ENCODE measurements around the gene NOCT.
A peak's percentile ranks its signal among the peaks of the same experiment; 100 is the strongest.
"Not testable (repeated sequence)": the region's sequence is repeated elsewhere in the genome, so short reads cannot be mapped to it uniquely, and the experiment has no call there.

NOCT gene

DNA sequence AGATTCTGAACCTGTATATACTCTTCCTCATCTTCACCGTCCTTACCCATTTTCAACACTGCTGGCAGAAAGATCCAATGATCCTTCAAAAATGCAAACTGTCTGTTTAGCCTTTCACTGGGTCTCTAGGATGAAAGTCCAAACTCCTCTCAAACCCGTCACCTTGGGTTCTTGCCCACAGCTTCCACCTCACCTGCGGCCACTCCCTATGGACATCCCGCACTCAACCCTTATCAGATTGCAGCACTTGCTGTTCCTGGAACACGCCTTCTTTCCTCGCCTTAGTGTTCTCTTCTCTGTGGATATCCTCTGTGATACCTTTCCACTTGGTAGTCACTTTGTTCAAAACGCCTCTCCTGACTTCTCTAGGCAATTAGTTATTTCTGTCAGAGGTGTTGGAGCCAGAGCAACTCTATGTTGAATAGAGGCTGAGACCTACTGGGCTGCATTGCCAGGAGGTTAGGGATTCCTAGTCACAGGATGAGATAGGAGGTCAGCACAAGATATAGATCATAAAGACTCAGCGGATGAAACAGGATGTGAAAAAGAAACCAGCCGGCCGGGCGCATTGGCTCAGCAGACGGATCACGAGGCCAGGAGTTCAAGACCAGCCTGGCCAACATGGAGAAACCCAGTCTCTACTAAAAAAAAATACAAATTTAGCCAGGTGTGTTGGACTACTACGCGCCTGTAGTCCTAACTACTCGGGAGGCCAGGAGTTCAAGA, 4.2 kb upstream of the NOCT start:
- no peak for DNase-seq

DNA sequence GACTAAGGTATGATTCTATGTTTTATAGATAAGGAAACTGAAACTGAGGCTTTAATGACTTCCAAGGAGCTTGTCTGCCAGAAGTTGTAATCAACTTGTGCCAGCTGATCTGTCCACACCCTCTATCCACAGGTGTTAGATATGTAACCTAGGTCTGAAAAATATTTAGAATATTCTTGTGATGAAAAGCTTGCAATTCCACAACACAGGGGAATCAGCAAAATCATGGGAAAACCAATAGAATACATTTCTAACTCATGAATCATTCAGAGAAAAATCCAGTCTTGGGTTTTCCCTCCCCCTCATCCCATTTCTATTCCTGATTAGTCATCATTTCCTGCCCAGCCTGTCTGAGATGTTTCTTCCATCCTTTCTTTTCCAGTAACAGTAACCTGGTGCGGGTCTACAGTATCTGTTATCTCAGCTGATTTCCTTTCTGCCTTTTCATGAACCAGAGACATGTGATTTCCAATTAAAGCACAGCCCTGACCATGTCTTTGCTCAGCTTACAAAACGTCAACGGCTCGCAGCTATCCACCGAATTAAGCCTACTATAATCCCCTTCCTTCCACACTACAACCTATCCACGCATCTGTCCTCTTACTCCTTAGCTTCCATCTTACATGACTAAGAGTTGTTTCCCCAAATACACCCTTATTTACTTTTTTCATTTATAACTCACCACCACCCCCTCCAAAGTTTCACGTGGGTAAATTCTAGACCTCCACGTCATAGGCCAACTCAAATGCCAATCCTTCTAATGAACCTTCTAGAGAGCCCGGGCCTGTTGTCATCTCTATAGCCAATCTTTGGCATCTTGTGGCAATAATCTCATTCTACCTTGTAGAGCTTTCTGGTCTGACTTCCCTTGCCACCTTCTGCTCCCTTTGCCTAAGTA, 961 bp upstream of the NOCT start:
- no peak for DNase-seq

DNA sequence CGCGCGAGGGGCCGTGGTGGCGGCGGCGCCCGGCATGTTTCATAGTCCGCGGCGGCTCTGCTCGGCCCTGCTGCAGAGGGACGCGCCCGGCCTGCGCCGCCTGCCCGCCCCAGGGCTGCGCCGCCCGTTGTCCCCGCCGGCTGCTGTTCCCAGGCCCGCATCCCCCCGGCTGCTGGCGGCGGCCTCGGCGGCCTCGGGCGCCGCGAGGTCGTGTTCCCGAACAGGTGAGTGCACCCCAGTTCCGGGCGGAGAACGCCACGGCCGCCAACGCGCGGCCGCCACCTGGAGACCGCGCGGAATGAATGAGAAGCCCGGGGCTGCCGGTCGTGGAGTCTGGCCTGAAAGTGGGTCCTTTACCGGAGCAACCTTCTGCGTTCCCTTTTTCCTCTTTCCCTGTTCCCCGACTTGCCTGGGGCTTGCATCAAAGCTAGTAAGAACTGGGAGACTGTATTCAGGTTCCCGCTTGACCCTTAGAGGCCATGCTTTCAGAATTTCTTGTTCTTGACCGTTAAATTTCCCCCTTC, 429 bp downstream of the NOCT start:
- peak in 1 of 2 experiments; percentile 42 for DNase-seq

DNA sequence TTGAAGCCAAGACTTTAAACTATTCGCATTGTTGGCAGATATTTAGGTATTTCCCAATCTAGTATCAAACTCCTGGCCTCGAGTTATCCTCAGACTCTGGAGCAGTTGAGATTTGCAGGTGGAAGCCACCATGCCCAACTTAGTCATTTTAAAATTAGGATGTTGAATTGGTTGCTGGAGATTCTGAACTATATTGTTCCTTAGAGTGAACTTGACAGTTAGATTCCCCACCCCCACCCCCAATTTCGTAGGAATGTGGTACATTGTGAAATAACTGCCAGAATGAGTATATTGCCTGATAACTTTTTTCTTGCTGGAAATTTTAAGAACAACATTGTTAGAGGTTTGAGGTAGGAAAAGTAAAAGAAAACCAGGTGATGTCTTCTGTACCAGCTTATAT, 2.3 kb downstream of the NOCT start:
- DNase-seq, result no peak

DNA sequence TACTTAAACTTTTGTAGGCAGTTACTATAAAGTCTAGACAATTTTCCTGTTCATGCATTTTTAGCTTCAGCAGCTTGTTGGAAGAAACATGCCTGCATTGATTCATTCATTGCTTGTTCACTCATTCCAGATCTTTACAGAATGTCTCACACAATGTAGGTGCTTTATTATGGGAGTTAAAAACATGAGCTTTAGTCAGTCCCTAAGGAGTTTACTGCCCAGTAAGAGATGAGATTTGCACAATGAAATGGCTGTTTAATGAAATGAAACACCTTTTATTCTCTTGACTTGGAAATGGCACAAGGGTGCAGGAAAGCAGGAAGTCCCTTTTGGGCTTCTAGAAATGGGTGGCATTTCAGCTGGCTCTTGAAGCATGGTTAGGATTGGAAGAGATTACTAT, 2.9 kb downstream of the NOCT start:
- DNase-seq, result no peak

DNA sequence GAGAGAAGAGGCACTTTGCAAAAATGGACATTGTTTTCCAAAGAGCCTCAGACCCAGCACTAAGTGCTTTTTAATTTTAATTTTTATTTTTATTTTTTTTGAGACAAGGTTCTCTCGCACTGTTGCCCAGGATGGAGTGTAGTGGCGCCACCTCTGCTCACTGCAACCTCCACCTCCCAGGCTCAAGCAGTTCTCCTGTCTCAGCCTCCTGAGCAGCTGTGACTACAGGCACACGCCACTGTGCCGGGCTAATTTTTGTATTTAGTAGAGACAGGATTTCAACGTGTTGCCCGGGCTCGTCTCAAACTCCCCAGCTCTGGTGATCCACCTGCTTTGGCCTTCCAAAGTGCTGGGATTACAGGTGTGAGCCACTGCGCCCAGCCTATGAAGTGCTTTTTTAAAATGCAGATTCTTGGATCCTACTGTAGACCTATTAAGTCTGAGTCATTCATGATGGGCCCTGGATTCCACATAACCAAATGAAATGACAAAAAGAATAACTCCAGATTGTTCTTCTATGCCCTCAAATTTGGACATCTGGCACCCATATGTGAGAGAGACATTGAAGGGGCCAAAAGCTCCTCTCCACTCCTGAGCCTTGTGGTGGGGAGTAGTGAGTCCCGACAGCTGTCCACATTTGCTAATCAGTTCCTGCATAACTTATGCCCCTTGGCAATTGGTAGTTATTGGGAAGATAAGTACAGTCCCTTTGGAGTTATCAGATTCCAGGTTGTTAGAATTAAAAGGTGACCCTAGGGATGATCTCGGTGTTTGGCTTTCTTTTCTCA, 3.6 kb downstream of the NOCT start:
- peak in 1 of 2 experiments; percentile 65 for DNase-seq

DNA sequence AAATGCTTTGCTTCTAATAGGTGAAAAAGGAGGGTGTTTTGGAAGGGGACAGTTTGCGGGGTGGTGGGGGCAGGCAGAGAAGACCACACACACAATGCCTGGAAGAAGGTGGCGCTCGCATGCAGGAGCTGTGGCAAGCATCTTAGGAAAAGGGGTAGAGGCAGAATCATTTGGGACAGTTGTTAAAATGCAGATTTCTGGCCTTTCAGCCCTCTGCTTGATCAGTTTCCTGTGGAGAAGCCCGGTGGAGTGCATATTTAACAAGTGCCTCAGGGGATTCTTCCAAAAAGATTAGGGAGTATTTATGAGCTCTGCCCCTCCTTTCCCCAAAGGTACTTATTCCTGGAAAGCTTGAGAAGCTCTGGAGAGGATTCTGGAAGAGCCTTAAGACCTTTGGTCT, 4.8 kb downstream of the NOCT start:
- DNase-seq, result no peak

DNA sequence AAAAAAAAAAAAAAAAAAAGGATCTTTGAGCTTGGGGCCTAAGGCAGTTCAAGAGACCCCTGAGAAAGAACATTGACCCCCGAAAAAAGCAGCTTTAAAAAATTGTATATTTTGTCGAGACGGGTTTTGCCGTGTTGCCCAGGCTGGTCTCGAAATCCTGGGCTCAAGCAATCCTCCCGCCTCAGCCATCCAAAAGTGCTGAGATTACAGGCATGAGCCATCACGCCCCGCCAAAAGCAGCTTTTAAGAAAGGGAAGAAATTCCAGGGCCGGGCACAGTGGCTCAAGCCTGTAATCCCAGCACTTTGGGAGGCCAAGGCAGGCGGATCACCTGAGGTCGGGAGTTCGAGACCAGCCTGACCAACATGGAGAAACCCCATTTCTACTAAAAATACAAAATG, 5.5 kb downstream of the NOCT start:
- not testable (repeated sequence) for DNase-seq

DNA sequence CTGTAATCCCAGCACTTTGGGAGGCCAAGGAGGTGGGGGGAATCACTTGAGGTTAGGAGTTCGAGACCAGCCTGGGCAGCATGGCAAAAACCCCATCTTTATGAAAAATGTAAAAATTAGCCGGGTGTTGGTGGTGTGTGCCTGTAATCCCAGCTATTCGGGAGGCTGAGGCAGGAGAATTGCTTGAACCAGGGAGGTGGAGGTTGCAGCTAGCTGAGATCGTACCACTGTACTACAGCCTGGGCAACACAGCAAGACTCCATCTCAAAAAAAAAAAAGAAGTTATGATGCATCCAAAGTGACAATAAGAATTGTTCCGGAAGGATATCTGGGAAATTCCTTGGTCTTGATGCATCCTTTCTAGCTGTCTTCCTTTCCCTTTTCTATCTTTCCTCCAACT, 7.3 kb downstream of the NOCT start:
- no peak for DNase-seq

DNA sequence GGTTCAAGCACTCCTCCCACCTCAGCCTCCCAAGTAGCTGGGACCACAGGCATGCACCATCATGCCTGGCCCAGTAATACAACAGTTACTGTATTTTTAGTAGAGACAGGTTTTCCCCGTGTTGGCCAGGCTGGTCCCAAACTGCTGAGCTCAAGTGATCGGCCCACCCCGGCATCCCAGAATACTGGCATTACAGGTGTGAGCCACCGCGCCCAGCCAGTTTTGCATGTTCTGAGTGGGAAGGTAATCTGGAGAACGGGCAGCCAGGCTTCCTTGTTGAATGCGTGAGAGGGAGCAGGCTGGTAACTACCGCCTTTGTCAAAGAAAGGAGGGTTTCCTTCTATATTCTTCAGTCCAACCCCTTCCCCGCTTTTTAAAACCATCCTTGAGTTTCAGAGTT, 9.1 kb downstream of the NOCT start:
- no peak for DNase-seq

DNA sequence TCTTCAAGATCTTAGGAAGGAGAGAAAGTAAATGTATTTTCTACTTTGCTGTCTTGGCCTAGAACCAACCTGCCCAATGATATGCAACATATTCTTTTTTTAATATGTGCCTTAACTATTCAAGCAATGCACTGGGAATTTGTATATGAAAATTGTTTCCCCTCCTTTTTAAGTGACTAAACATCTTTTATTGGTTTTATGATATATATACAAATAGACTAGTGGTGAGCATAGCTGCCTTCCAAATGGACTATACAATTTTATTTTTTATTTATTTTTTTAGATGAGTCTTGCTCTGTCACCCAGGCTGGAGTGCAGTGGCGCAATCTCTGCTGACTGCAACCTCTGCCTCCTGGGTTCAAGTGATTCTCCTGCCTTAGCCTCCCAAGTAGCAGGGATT, 10.3 kb downstream of the NOCT start:
- no peak for DNase-seq

DNA sequence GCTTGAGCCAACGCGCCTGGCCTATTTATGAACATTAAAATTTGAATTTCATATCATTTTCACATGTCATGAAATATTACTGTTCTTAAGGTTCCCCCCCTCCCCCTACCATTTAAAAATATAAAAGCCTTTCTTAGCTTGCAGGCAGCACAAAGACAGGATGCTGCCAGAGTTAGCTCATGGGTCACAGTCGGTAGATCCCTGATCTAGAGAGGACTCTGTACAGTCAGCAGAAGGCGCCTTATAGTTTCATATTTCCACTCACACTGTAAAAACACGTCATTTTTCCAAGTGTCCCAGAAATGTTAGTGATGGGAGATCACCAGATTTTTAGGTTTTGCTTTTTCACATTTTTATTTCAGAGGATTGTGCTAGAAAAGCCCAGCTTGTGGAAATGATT, 12.2 kb downstream of the NOCT start:
- no peak for DNase-seq

DNA sequence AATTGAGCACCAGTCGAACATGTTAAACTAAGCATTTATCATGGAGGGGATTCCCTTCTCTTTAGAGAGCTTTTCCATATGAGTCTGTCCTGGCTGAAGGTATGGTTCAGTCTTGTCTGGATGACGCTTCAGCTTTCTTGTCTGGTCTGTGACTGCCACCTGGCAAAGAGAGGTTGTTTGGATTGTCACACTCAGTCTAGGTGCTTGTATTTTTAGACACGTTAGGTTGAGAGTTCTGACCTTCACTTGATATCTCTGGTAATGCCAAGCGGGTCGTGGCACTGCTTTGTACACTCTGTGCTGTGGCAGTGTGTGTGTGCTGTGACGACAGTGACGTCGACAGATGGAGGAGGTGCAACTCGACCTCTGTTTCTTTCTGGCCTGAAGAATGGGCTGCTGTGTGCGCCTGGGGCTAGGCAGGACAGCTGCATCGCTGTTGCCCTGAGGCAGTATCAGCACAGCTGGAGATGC, 12.6 kb downstream of the NOCT start:
- no peak for DNase-seq

DNA sequence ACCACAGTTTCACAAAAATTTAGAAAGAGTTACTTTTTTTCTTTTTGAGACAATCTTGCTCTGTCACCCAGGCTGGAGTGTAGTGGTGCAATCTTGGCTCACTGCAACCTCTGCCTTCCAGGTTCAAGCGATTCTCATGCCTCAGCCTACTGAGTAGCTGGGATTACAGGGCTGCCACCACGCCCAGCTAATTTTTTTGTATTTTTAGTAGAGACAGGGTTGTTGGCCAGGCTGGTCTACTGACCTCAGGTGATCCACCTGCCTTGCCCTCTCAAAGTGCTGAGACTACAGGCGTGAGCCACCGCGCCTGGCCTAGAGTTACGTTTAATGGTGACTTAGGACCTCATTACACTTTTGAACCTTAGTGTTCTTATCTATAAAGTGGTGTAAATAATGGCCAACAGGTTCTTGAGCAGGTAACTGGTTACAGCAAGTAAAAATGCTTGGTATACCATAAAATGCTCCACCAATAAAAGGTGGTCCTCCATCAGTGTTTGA, 14.3 kb downstream of the NOCT start:
- DNase-seq, result not testable (repeated sequence)

DNA sequence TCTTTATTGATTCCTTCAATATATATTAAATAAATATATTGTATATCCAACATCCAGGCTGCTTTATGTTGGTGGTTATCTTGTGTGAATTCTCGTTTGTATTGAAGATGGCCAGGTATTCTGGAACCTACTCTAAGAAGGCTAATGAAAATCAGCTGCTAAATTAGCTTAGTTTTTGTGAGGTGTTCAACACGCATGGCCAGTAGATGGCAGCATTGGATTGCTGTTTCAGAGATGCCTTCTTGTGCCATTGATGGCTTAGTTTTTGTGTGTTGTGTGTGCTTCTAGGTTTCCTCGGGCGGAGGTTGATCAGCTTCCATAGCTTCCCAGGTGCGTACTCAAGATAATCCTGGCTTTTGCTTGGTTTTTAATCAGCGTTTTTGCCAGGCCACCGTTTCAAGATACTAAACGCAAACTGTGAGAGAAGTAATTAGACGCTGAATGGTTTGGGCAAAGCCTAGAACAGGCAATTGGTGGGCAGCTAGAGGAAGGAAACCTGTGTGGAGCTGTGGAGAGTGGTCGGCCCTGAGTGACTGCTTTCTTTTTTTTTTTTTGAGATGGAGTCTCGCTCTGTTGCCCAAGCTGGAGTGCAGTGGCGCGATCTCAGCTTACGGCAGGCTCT, 15.1 kb downstream of the NOCT start:
- peak; percentile 60 to 84 for DNase-seq

DNA sequence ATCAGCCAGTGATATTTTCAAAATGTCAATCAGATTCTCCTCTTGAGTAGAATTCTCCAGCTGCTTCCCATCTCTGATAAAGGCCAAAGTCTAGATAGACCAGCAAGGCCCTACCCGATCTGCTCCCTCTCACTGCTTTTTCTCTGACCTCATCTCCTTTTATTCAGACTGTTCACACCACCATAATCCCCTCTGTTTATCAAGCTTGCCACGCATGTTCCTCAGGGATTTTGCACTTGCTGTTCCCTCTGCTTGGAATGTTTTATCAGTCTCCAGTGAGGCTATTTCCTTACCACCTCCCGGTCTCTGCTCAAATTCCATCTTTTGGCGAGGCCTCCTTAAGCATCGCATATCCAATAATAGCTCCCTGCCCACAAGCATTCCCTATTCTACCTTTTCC, 20.1 kb downstream of the NOCT start:
- no peak for DNase-seq

DNA sequence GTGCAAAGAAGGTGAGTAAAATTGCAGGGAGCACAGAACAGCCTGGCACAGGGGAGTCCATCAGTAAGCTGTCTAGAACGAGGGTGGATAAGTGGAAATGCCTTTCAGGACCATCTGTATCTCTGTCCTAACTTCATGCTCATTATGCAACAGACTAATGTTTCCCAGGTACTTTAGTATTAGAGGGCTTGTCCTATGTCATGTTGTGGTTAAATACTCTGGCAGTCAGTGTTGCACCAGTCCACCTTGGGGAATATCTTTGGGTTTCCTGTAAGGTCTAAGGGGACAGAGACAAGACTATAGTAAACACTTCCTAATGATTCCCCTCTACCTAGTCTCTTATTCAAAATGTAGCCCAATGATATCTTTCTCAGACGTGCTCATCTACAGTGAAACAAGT, 21.3 kb downstream of the NOCT start:
- no peak for DNase-seq

DNA sequence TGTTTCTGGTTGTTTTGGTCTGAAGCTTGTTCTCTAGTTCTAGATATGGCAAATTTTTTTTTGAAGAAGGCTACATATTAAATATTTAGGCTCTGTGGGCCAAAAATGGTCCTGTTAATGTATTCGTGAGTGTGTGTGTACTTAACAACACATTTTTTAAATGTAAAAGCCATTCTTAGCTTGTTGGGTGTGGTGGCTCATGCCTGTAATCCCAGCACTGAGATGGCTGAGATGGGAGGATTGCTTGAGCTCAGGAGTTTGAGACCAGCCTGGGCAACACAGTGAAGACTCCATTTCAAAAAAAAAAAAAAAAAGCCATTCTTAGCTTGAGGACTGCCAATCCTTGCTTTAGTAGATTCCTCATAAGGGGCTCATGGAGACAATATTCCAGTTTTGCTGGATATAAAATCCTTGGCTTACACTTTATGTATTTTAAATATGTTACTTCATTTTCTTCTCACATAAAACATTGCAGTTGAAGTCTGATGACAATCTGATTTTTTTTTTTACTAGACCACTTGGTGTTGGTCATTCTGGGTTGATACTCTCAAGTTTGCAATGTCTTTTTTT, 23.4 kb downstream of the NOCT start:
- no peak for DNase-seq

DNA sequence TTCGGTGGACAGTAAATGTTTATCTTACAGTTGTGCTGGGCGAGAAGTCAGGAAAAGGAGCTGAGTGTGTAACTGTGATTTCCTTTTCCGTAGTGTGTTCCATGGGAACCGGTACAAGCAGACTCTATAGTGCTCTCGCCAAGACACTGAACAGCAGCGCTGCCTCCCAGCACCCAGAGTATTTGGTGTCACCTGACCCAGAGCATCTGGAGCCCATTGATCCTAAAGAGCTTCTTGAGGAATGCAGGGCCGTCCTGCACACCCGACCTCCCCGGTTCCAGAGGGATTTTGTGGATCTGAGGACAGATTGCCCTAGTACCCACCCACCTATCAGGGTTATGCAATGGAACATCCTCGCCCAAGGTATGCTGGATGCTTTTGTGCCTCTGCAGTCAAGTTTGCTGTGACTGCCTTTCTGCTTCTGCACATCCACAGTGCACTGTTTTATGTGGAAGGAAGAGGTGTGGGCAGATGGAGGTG, 27.4 kb downstream of the NOCT start:
- no peak for DNase-seq

DNA sequence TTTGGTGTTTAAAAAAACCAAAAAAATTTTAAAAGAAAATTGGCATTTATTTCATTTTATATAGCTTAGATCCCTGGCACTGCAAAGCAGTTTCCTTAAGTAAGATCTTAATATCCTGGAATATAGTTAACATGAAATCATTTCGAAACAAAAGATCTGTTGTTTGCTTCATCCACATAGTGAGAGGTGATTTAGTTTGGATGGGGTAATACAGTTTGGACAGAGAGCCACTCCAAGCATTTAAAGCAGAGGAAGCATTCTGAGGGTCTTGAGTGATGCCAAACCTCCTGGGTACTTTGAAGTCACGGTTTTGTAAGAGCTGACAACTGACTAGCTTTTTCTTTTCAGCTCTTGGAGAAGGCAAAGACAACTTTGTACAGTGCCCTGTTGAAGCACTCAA, 28.7 kb downstream of the NOCT start:
- DNase-seq, result no peak

DNA sequence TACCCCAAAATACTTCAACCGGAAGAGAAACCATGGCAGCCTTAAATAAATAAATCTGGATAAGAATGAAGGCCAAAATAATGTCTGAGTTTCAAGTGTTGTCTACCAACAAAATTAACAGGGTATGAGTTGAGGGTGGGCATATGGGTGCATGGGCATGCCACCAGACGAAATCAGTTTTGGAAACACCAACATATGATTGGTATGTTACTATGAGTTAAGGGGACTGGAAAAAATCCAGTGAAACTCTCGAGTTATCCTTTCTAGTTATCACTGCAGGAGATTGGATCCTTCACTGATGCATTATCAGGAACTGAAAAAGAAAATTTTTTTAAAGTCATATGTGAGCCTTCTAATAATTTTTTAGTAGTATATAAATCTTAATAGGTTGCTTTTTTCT, 32.4 kb downstream of the NOCT start:
- no peak for DNase-seq

DNA sequence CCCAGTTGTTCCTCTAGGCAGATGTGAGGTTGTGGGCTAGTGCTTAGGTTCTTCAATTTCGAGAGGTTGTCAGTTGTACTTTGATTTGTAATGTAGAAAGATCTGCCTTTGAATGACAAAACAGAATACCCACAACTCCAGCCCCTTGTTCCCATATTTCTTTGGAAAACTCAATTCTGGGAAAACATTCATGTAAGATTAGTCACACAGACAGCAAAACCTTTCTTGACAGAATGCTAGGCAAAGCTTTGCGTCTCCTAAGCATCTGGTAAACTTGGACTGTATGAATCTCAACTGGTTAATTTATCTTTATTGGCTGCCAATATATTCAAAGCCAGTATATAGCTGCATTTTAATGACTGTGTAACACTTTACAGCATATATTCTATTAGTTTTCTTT, 34.9 kb downstream of the NOCT start:
- DNase-seq, result no peak
